ENCODE results near the gene PTGER1.

The PTGER1 gene

GRCh38 chr19:14482172-14482941 lies 7.2 kb upstream of the PTGER1 start:
- ChIA-PET POLR2A (interaction anchor here (1.1 kb wide), 2 partner anchors 23 to 63 kb away, joined by 3 read pairs; no protein-coding TSS in a partner anchor), CTCF (interaction anchor here (0.7 to 6.2 kb wide), 4 partner anchors 8 to 351 kb away, joined by 3 to 78 read pairs (median 26); partner anchors contain the start of gene GIPC1)
- no peak for DNase-seq (ENCODE audit: low read depth, low spot score)
- no peak for TF ChIP-seq CTCF (IDR thresholded peaks at IDR 0.05; ENCODE audit: insufficient read depth, low read length, missing control alignments)
- H3K4me3 ChIP-seq (ENCODE audit: low read depth, low read length), result no peak overlapping the region

- ChIA-PET CTCF (interaction anchor here (0.6 to 6.2 kb wide), 26 partner anchors 9 to 540 kb away, joined by 3 to 78 read pairs (median 3); partner anchors contain the start of genes ASF1B, DNAJB1 and GIPC1), POLR2A (interaction anchor here (0.6 to 0.7 kb wide), 2 partner anchors 9 to 16 kb away, joined by 3 to 4 read pairs; partner anchors contain the start of gene GIPC1)
- DNase-seq (ENCODE audit: low read depth, low spot score), result no peak
- H3K4me3 ChIP-seq (ENCODE audit: low read depth, low read length), result no peak overlapping the region
- TF ChIP-seq CTCF (IDR thresholded peaks at IDR 0.05; ENCODE audit: insufficient read depth, low read length, missing control alignments), result peak; percentile 11
Observed at GRCh38 chr19:14480700-14481079, 5.5 kb upstream of the PTGER1 start.

- POLR2A ChIA-PET, result interaction anchor here (0.6 to 0.7 kb wide), 2 partner anchors 10 to 62 kb away, joined by 3 read pairs; no protein-coding TSS in a partner anchor
Observed at GRCh38 chr19:14479975-14480699, 5.0 kb upstream of the PTGER1 start.

GRCh38 chr19:14479309-14479974 lies 4.3 kb upstream of the PTGER1 start:
- ChIA-PET POLR2A (interaction anchor here (0.7 to 0.9 kb wide), 2 partner anchors 13 to 61 kb away, joined by 3 to 5 read pairs; no protein-coding TSS in a partner anchor), CTCF (interaction anchor here (0.9 to 6.2 kb wide), 18 partner anchors 7 to 600 kb away, joined by 3 to 78 read pairs (median 6); partner anchors contain the start of genes ASF1B and GIPC1)
- no peak for DNase-seq (ENCODE audit: low read depth, low spot score)
- no peak for TF ChIP-seq CTCF (IDR thresholded peaks at IDR 0.05; ENCODE audit: insufficient read depth, low read length, missing control alignments)
- H3K4me3 ChIP-seq (ENCODE audit: low read depth, low read length), result no peak overlapping the region

More at GRCh38 chr19:14479975-14480699, 5.0 kb upstream of the PTGER1 start:
- peak; percentile 95 for TF ChIP-seq CTCF (IDR thresholded peaks at IDR 0.05; ENCODE audit: insufficient read depth, low read length, missing control alignments)
- no peak overlapping the region for H3K4me3 ChIP-seq (ENCODE audit: low read depth, low read length)
- CTCF ChIA-PET, result interaction anchor here (0.6 to 6.2 kb wide), 32 partner anchors 8 to 600 kb away, joined by 3 to 78 read pairs (median 3); partner anchors contain the start of genes ASF1B, DNAJB1 and GIPC1
- no peak for DNase-seq (ENCODE audit: low read depth, low spot score)

GRCh38 chr19:14478113-14478545 lies 3.0 kb upstream of the PTGER1 start:
- DNase-seq (ENCODE audit: low read depth, low spot score), result no peak
- TF ChIP-seq CTCF (IDR thresholded peaks at IDR 0.05; ENCODE audit: insufficient read depth, low read length, missing control alignments), result no peak
- no peak overlapping the region for H3K4me3 ChIP-seq (ENCODE audit: low read depth, low read length)
- ChIA-PET CTCF (interaction anchor here (0.7 to 6.2 kb wide), 9 partner anchors 10 to 77 kb away, joined by 3 to 78 read pairs (median 10); partner anchors contain the start of gene GIPC1), POLR2A (no interaction called here)
